ENCODE data around the gene ABHD11.

GRCh38 chr7:73717991-73718405 is 20.6 kb downstream of the ABHD11 start:
- no peak for TF ChIP-seq CTCF (IDR thresholded peaks at IDR 0.05; ENCODE audit: low read length)
- no peak for TF ChIP-seq EZH2 (IDR thresholded peaks at IDR 0.05; ENCODE audit: borderline replicate concordance, low read length)

All from OCI-LY1 (cell line).